Stimulated activated CD8-positive, alpha-beta memory T cell treated with anti-CD3 and anti-CD28 coated beads, Interleukin-7, amount 100 ng/mL, for 48 hours (primary cell): ENCODE results near the gene MYH9.
"Not testable (repeated sequence)": the region's sequence is repeated elsewhere in the genome, so short reads cannot be mapped to it uniquely, and the experiment has no call there.

Experiments used
- DNase-seq, 2 donors: peaks; one replicate each; pipeline ENCODE4 v3.0.0-alpha.2; 2020; ENCODE audit warnings: low read depth in 1 of 2; ENCODE audit errors: extremely low read depth in 1 of 2

Gene MYH9

DNA sequence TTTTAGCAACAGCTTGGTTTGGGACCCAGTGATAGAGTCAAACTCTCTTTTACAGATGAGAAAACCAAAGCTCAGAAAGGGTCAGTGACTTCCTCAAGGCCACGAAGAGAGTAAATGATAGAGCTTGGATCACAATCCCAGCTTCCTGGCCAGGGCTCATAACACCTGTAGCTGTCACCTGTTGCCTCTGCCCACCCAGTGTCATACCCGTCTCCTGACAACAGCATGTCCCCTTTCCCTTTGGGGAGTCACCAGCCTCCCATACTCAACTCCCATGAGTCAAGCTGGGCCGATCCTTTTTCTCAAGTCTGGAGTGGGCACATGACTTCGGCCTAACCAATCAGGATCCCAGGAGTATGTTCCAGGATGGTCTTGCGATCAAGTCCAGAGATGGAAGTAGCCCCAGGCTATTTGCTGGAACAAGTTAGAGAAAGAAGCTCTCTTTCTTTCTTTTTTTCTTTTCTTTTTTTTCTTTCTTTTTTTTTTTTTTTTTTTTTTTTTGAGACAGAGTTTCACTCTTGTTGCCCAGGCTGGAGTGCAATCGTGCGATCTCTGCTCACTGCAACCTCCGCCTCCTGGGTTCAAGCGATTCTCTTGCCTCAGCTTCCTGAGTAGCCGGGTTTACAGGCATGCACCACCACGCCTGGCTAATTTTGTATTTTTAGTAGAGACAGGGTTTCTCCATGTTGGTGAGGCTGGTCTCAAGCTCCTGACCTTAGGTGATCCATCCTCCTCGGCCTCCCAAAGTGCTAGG, 27.8 kb upstream of the MYH9 start:
- DNase-seq = no peak

DNA sequence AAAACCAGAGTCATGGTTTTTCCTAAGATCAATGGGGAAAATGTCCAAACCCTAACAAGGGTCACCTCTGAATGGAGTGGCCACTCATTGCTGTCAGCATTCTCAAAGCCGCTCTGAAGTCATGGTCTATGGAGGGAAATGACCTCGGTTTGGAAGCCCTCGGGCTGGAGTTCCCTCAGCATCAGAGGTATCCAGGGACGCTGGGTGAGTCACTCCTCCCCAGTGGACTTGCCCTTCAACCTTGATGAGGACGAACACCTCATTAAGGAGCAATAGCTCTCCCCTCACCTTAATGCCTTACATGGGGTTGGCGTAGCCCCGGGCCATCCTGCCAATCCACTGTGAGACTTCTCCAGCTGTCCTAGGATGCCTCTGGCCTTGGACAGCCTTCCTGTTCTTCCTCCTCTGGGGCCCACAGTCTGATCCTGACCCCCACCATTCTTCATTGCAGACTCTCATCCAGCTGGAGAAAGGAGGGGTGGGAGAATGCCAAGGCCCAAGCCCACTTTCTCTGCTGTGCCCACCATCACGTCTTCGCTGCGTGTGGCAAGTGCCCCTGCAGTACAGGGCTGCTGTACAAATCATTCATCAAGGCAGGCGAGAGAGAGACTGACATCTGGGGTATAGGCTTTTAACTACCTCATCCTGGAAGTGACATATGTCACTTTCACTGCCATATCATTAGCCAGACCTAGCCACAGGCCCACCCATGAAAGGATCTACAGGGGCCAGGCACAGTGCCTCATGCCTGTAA, 25.4 kb upstream of the MYH9 start:
- DNase-seq = no peak

DNA sequence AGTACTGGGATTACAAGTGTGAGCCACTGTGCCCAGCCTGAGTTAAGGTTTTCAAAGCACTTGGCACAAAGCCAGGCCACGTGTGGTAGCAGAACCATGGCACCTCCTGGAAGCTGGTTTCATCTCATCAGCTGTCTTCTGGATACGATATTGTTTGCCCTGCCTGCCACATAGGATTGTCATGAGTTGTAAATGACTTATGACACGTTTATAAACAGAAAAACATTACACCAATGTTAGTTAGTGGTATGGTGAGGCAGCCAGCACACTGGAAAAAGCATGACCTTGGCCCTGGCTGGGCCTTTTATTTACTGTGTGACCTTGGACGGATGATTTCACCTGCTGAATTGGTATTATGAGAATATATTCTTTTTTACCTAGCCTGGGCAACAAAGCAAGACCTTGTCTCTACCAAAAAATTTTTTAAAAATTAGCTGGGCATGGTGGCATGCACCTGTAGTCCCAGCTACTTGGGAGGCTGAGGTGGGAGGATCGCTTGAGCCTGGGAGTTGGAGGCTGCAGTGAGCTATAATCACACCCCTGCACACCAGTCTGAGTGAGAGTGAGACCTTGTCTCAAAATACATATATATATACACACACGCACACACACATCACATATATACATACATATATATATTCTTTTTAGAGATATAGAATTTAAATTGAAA, 24.0 kb upstream of the MYH9 start:
- DNase-seq = peak in 1 of 2 donors; percentile 45

DNA sequence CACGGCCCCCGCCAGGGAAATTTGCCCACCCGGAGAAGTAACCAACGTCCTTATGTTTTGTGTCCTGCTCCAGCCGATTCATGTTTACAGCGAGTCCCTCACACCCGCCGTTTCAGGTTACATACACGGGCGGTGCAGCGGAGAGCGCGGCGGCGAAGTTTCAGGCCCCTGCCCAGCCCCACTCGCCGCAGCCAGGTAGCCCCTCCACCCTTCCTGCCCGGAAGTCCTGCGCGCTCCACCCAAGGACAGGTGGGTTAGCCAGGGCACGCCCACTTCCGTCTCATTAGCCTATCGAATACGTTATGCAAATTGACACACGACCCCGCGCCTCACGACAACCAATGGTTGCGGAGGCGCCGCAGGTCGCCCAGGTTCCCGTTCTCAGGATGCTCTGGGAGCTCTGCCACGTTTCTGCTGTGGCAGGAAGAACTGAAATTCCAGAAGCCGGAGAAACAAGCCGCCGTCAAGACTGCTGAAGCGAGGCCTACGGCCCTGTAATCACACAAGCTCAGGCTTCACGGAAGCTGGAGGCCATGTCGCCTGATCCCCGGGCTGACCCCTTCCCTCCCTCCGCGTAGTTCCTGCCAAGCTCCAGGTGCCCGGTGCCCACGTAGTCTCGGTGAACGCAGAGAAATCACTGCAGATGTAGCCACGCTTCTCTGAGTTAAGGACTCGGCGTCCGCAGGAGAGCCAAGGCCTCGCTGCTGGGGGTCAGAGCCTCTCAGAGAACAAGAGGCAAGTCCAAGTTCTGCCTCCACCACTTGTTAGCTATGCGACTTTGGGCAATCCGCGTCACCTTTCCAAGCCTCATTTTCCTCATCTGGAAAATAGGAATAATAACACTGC, 22.4 kb upstream of the MYH9 start:
- DNase-seq = peak; percentile 26 to 68

DNA sequence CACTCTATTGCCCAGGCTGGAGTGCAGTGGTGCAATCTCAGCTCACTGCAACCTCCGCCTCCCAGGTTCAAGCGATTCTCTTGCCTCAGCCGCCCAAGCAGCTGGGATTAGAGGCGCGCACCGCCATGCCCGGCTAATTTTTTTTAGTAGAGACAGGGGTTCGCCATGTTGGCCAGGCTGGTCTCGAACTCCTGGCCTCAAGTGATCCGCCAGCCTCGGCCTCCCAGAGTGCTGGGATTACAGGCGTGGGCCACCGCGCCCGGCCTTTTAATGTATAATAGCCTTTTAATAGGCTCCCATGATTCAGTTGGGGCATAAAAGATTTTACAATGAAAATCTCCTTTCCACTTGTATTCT, 21.8 kb upstream of the MYH9 start:
- DNase-seq = not testable (repeated sequence)

DNA sequence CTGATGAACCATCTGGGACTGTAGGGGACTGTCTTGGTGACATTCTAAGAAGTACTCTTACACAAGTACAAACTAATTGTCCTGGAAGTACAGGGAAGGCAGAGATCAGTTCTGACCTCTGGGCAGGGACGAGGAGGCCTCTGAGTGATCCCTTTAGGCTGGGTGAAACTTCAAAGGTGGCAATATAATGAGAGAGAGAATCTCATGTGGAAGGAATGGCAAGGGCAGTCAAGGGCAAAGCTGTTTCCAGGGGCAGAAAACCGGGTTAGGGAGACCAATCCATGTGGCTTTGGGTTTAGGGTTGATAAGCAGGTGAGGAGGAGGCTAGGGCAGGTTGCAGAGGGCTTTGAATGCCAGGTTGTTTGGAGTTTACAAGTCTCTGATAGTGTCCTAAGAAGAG, 21.3 kb upstream of the MYH9 start:
- no peak for DNase-seq

DNA sequence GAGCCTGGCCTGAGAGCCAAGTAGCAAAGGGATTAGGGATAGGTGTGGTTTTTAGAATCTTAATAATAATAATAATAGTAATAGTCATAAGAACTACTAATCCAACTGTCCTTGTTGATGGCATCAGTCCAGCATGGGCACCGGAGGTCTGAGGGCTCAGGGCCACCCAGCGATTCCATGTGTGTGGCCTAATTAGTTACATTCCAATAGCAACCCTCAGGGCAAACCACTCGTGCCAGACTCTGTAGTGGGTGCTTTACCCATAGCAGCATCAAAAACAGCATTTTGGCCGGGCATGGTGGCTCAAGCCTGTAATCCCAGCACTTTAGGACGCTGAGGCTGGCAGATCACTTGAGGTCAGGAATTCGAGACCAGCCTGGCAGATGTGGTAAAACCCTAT, 19.0 kb upstream of the MYH9 start:
- DNase-seq = no peak

DNA sequence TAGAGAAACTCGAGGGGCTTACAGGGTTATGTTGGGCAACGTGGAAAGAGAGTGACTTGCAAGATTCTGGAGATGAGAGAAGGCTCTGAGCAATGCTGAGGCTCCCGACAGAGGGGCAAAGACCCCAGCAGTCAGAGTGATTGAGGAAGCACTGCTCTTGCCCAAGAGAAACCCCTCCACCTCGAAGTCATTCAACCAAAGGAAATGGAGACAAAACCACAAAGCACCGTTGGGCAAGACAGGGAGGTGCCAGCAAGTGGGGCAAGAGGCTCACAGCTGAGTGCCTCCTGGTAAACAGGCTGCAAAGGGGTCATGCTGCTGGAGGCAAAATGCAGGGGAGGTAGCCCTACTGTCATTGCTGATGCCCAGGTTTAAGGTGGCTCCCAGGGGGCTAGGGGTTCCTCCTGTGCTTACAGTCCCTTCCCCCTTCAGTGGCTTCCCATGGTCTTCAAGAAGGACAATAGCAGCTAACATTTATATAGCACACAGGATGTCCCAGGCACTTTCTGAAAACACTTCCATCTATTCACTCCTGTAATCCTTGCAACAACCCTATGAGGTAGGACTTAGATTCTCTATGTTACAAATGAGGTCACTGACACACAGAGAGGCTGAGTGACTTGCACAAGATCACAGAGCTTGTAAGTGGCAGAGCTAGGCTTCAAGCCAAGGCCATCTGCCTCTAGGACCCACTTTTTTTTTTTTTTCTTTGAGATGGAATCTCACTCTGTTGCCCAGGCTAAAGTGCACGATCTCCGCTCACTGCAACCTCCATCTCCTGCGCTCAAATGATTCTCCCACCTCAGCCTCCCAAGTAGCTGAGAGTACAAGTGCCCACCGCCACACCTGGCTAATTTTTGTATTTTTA, 18.1 kb upstream of the MYH9 start:
- peak in 1 of 2 donors; percentile 57 for DNase-seq

DNA sequence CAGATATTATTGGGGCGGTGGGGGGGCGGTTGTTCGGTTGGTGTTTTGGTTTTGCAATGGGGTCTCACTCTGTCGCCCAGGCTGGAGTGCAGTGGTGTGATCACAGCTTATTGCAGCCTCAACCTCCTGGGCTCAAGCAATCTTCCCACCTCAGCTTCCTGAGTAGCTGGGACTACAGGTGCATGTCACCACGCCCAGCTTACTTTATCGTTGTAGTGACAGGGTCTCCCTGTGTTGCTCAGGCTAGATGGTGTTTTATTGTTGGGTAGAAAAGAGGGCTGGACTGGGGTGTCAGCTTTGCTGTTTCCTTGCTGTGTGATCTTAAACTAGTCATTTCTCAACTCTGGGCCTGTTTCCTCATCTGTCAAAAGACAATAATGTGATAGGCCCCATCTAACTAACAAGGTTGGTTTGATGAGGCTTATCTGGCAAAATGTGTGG, 17.5 kb upstream of the MYH9 start:
- no peak for DNase-seq

DNA sequence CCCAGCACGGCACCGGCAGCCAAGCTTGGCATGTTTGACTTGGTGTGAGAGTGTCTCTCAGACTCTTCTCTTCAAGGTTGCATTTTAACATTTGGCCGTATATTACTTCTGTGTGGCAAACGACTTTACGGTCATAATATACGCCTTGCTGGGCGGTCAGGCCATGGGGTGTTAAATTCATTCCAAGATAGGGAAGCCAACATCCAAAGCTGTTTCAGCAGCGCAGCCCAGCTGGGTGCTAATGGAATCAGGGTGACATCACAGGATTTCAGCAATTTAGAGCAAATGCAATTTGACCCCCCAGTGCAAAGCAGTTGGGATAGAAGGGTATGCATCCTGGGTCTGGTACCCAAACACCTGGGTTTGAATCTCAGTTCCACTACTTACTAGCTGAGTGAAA, 16.7 kb upstream of the MYH9 start:
- no peak for DNase-seq

DNA sequence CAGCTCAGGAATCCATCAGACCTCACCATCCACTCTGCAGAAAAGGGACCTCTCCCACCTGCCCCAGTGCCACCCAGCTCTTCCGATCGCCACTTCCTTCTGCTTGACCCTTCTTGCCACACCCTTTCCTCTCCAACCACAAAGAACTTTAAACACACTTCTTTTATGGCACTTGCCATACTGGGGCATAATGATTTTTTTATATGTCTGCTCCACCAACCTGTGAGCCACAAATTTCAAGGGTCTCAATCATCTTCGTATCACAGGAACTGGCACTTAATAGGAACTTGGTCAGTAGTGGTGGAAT, 11.7 kb upstream of the MYH9 start:
- DNase-seq = no peak

DNA sequence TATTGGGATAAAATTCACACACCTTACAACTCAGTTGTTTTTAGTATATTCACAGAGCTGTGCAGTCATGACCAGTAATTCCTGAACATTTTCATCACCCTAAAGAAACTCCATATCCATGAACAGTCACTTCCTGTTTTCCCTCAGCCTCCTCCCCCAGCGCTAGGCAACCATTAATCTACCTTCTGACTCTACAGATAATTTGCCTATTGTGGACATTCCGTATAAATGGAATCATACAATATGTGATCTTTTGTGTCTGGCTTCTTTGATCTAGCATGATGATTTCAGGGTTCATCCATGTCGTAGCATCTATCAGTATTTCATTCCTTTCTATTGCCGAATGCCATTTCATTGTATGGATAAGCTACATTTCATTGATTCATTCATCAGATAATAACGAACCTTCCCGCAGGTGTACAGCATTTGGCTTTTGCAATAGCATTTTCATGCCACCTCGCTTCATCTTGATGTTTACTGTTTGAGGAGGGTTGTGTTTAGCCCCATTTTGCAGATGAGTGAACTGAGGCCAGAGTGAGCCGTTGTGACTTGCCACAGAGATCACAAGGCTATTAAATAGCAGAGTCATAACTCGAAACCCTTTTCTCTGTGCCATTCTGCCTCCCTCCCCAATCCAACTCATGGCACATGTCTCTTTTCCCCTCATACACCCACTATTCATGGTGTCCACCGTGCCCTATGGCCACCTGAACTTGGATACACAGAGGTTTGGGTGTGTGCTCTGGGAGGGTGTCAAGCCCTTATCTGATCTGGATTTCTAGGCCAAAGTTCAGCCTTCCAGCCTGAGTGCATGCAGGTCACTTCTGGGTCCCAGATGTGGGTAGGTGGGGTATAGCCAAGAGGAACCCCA, 11.1 kb upstream of the MYH9 start:
- DNase-seq = no peak

DNA sequence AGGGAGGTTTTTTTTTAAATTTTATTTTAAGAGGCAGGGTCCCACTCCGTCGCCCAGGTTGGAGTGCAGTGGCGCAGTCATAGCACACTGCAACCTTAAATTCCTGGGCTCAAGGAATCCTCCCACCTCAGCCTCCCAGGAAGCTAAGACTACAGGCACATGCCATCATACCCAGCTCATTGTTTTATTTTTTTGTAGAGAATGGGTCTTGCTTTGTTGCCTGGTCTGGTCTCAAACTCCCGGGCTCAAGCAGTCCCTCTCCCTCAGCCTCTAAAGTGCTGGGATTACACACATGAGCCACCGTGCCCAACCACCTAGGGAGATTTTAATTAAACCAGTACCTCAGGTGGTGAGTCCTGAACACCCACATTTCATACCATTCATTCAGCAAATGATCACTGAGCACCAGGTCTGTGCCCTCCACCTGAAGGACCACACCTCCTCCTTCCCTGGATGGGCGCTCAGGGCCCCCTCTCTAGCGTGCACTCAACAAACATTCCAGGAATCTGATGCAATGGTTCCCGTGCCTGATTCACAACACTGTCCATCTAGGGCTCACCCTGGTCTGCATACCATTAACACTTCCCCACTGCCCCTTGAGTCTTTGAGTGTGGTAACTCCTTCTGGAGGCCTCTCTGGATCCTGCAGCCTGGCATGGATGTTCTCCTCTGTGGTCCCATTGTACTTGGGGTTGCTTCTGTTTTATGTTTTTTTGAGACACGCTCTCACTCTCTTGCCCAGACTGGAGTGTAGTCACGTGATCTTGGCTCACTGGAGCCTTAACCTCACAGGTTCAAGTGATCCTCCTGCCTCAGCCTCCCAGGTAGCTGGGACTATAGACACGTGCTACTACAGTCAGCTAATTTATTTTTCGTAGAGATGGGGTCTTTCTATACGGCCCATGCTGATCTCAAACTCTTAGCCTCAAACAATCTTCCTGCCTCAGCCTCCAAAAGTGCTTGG, 9.6 kb upstream of the MYH9 start:
- DNase-seq = no peak

DNA sequence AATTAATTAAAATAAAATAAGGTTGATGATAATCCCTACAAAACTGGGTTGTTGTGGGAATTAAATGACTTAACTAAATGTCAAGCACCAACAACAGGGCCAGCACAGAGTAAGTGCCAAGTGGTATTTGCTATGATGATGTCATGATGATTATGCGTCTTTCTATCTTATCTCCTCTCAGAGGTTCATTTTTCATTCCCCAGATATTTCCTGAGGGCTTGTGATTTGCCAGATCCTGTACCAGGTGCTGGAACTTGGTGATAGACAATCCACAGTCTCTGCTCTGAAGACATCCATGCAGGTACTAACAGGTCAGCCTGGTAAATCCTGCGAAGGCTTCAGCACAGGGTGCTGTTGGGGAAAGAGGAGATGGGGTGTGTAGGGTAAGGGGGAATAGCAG, 8.1 kb upstream of the MYH9 start:
- no peak for DNase-seq

DNA sequence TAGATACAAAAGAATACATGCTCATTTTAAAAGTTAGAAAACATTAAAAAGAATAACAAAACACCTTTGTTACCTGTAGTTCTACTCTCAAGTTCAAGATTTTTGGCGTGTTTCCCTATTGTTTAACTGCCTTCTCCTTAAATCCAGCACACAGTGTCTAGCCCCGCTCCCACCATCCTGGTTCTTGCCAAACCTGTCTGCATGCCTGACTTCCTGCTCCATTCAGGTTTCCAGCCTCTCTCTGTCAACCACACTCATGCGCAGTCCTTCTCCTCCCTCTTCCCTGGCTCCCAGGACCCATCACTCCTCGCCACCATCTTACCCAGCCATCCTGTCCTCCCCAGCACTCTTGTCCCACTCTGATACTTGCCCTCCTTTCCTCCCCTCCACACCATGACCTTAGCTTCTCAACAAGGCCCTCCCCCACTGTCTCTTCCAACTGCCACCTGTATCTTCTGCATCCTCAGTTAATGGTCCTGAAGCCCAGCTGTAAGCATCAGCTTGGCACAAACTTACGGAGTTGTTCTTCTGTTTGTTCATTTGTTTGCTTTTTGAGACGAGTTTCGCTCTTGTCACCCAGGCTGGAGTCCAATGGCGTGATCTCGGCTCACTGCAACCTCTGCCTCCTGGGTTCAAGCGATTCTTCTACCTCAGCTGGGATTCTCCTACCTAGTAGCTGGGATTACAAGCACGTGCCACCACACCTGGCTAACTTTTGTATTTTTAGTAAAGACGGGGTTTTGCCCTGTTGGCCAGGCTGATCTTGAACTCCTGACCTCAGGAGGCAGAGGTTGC, 7.5 kb upstream of the MYH9 start:
- no peak for DNase-seq

DNA sequence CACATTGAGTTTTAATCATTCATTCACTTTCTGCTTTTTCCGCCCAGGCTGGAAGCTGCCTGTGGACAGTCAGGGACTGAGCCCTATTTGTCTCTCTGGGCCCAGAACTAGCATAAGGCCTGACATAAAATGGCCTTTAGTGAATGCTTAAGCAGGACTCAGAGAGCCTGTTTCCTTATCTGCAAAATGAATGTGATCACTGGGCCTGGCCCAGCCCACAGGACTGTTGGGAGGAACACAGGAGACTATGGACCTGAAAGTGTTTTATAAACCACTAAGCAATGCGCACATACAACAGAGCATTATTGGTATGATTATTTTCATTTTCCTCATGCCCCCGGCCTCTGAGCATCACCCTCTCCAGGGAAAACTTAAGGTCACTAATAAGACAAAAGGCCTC, 3.9 kb upstream of the MYH9 start:
- DNase-seq = no peak

DNA sequence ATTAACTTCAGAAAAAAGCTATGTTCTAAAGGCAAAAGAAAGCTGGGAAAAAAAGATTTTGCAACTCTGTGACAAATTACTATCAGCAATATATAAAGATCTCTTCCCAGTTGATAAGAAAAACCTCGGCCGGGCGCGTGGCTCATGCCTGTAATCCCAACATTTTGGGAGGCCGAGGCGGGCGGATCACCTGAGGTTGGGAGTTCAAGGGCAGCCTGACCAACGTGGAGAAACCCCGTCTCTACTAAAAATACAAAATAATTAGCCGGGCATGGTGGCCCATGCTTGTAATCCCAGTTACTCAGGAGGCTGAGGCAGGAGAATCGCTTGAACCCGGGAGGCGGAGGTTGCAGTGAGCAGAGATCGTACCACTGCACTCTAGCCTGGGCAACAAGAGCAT, 1.4 kb upstream of the MYH9 start:
- DNase-seq = not testable (repeated sequence)

DNA sequence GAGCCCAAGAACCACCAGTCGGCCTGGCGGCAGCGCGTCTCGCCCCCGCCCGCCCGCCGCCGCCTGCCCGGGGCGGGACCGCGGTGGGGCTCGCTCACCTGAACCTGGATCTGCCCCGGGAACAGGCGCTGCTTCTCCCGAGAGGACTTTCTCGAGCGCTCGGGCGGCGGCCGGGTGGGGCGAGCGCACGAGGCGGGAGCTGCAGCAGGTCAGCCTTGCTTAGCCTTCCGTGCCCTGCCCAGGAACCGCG, 133 bp downstream of the MYH9 start:
- no peak for DNase-seq
